Mesendoderm (in vitro differentiated cells): ENCODE data around the gene ERI3.
A peak's percentile ranks its signal among the peaks of the same experiment; 100 is the strongest.

Experiments
- DNase-seq: peaks from one replicate; pipeline ENCODE4 v3.0.0; 2013
- H2AK5ac ChIP-seq: 2 replicates; pipeline ENCODE4 v1.6.1; 2013; ENCODE audit warnings: low read length, inconsistent platforms
- H2BK120ac ChIP-seq: 2 replicates; pipeline ENCODE4 v1.6.1; 2013; ENCODE audit warnings: low read depth, mild to moderate bottlenecking, low read length, moderate library complexity, mixed read lengths
- H2BK15ac ChIP-seq: replicated peaks from 2 replicates; pipeline ENCODE4 v1.6.1; 2013; ENCODE audit warnings: low read depth, mild to moderate bottlenecking, moderate library complexity
- H2BK5ac ChIP-seq: 2 replicates; pipeline ENCODE4 v1.6.1; 2013; ENCODE audit warnings: low read length, inconsistent platforms
- H3K18ac ChIP-seq: 2 replicates; pipeline ENCODE4 v1.6.1; 2013; ENCODE audit warnings: mild to moderate bottlenecking, low read length, mixed read lengths
- H3K23ac ChIP-seq: one replicate; pipeline ENCODE4 v1.6.1; 2013; ENCODE audit warnings: low read length
- H3K27ac ChIP-seq: 2 replicates; pipeline ENCODE4 v1.5.1; 2013; ENCODE audit warnings: low read depth, mild to moderate bottlenecking, inconsistent platforms, low read length, moderate library complexity
- H3K27me3 ChIP-seq: 2 replicates; pipeline ENCODE4 v1.6.1; 2013; ENCODE audit warnings: low read length, control low read depth, mild to moderate bottlenecking, inconsistent platforms; ENCODE audit not compliant: insufficient read depth, poor library complexity
- H3K36me3 ChIP-seq: 2 replicates; pipeline ENCODE4 v1.6.1; 2013; ENCODE audit warnings: low read length, inconsistent platforms; ENCODE audit not compliant: control insufficient read depth, insufficient read depth
- H3K4ac ChIP-seq: one replicate; pipeline ENCODE4 v1.6.1; 2013; ENCODE audit warnings: low read depth, mild to moderate bottlenecking, low read length, moderate library complexity
- H3K4me1 ChIP-seq: 2 replicates; pipeline ENCODE4 v1.6.1; 2013; ENCODE audit warnings: low read depth, low read length, inconsistent platforms; ENCODE audit not compliant: control insufficient read depth
- H3K4me2 ChIP-seq: 2 replicates; pipeline ENCODE4 v1.6.1; 2013; ENCODE audit warnings: low read length
- H3K4me3 ChIP-seq: 2 replicates; pipeline ENCODE4 v1.5.1; 2013; ENCODE audit warnings: mild to moderate bottlenecking, low read length
- H3K56ac ChIP-seq: one replicate; pipeline ENCODE4 v1.6.1; 2013; ENCODE audit warnings: low read length
- H3K79me1 ChIP-seq: 2 replicates; pipeline ENCODE4 v1.6.1; 2013; ENCODE audit warnings: low read length, inconsistent platforms
- H3K79me2 ChIP-seq: 2 replicates; pipeline ENCODE4 v1.6.1; 2013; ENCODE audit warnings: mild to moderate bottlenecking, low read length; ENCODE audit not compliant: control insufficient read depth, insufficient read depth
- H3K9ac ChIP-seq: 2 replicates; pipeline ENCODE4 v1.6.1; 2013; ENCODE audit warnings: low read length, inconsistent platforms
- H4K5ac ChIP-seq: one replicate; pipeline ENCODE4 v1.6.1; 2013; ENCODE audit warnings: low read length
- H4K8ac ChIP-seq: one replicate; pipeline ENCODE4 v1.6.1; 2013; ENCODE audit warnings: low read depth, mild to moderate bottlenecking, control low read depth, low read length, moderate library complexity
- WGBS: extraction: QIAGEN DNeasy Blood & Tissue Kit; methylation state at CpG from one replicate; pipeline ENCODE4 v1.1.7; 2013; ENCODE audit warnings: low lambda C conversion rate, missing lambda C conversion rate; ENCODE audit not compliant: insufficient coverage; ENCODE audit errors: extremely low coverage; 5-methylcytosine and 5-hydroxymethylcytosine counted together

ERI3 gene

DNA sequence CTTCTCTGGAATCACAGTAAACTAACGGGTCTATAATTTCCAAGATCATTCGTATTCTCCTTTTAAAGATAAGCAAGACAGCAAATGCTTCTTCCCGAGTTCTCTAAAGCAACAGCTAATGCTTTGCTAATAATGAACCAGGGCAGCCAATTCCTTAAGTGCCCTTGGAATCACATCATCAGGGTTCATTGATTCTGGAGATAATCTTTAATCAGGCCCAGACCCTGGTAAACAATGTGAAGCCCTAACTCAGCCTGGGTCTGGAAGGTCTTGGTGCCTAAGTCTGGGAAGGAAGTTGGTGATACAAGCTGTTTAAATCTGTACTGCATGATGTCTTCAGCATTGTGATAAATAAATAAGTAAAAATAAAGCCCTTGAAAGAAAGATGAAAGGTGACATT is 18.4 kb downstream of the ERI3 start:
- no peak overlapping the region for H3K4me2 ChIP-seq
- H3K27ac ChIP-seq: no peak overlapping the region
- no peaks in the 10 kb centered on the region for H3K79me2 ChIP-seq
- DNase-seq: no peak
- H3K79me1 ChIP-seq: peaks cover 8% of the 10 kb centered on the region
- no peaks in the 10 kb centered on the region for H3K4me1 ChIP-seq
- no peaks in the 10 kb centered on the region for H3K27me3 ChIP-seq
- H3K23ac ChIP-seq: no peak overlapping the region
- H2BK120ac ChIP-seq: no peak overlapping the region
- H3K4me3 ChIP-seq: no peak overlapping the region
- no peak overlapping the region for H3K9ac ChIP-seq
- no peak overlapping the region for H2AK5ac ChIP-seq
- no peak overlapping the region for H3K18ac ChIP-seq
- WGBS: no CpG with 5 or more reads among the region's 3 CpGs
- H4K8ac ChIP-seq: no peak overlapping the region
- H2BK15ac ChIP-seq: no peak overlapping the region
- H3K4ac ChIP-seq: no peak overlapping the region
- no peak overlapping the region for H2BK5ac ChIP-seq
- no peak overlapping the region for H4K5ac ChIP-seq
- no peak overlapping the region for H3K56ac ChIP-seq
- peaks cover 3% of the 10 kb centered on the region for H3K36me3 ChIP-seq

- no peak overlapping the region for H2AK5ac ChIP-seq
- H3K56ac ChIP-seq: no peak overlapping the region
- no peak for DNase-seq
- H3K4me3 ChIP-seq: no peak overlapping the region
- H3K23ac ChIP-seq: no peak overlapping the region
- no peak overlapping the region for H2BK5ac ChIP-seq
- no peak overlapping the region for H2BK120ac ChIP-seq
- H3K27ac ChIP-seq: no peak overlapping the region
- no peaks in the 10 kb centered on the region for H3K4me1 ChIP-seq
- no peak overlapping the region for H2BK15ac ChIP-seq
- H3K4ac ChIP-seq: no peak overlapping the region
- H4K8ac ChIP-seq: no peak overlapping the region
- H3K79me1 ChIP-seq: peaks cover 8% of the 10 kb centered on the region
- no peak overlapping the region for H4K5ac ChIP-seq
- WGBS: no CpG with 5 or more reads among the region's 3 CpGs
- H3K36me3 ChIP-seq: peaks cover 3% of the 10 kb centered on the region
- H3K4me2 ChIP-seq: no peak overlapping the region
- H3K18ac ChIP-seq: no peak overlapping the region
- no peaks in the 10 kb centered on the region for H3K79me2 ChIP-seq
- no peak overlapping the region for H3K9ac ChIP-seq
- no peaks in the 10 kb centered on the region for H3K27me3 ChIP-seq
These were observed 20.1 kb downstream of the ERI3 start for GRCh38 chr1:44334968-44335367.

- Histone ChIP-seq H3K79me1 (peaks cover 11% of the 10 kb centered on the region), H2BK120ac (no peak overlapping the region), H3K56ac (no peak overlapping the region), H3K18ac (no peak overlapping the region), H2BK15ac (no peak overlapping the region), H2AK5ac (no peak overlapping the region), H4K5ac (no peak overlapping the region), H3K27ac (no peak overlapping the region), H3K4me3 (no peak overlapping the region), H3K4me2 (no peak overlapping the region), H3K4ac (no peak overlapping the region), H3K36me3 (no peaks in the 10 kb centered on the region), H2BK5ac (no peak overlapping the region), H4K8ac (no peak overlapping the region), H3K23ac (no peak overlapping the region), H3K27me3 (no peaks in the 10 kb centered on the region), H3K9ac (no peak overlapping the region), H3K79me2 (no peaks in the 10 kb centered on the region), H3K4me1 (peaks cover 4% of the 10 kb centered on the region)
- DNase-seq: no peak
- no CpG with 5 or more reads among the region's 6 CpGs for WGBS
These were observed 21.7 kb downstream of the ERI3 start for GRCh38 chr1:44333376-44333775.

DNA sequence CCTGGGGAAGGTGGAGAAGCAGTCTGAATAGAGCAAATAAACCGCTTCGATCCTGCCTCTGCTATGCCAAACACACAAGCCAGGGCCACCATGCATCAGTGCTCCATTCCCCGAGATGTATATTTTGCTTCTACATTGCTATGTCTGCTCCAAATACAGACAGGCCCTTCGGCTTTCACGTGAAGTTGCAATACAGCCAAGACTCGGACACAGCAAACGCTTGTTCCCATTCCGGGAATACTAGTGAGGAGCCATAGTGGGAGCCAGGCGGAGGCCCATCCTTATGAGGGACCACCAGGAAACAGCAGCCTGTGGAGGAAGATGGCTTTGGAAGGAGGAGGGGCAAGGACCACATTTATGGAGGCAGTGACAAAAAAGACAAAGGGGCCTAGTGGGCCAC is 22.6 kb downstream of the ERI3 start:
- H3K4me2 ChIP-seq: no peak overlapping the region
- H3K4me3 ChIP-seq: no peak overlapping the region
- H3K9ac ChIP-seq: no peak overlapping the region
- H3K4ac ChIP-seq: no peak overlapping the region
- WGBS: no CpG with 5 or more reads among the region's 9 CpGs
- no peak overlapping the region for H3K27ac ChIP-seq
- no peak overlapping the region for H3K18ac ChIP-seq
- no peak overlapping the region for H4K5ac ChIP-seq
- H3K79me2 ChIP-seq: no peaks in the 10 kb centered on the region
- H2BK15ac ChIP-seq: no peak overlapping the region
- H3K79me1 ChIP-seq: peaks cover 13% of the 10 kb centered on the region
- H4K8ac ChIP-seq: no peak overlapping the region
- no peak overlapping the region for H2AK5ac ChIP-seq
- no peak overlapping the region for H2BK5ac ChIP-seq
- H2BK120ac ChIP-seq: no peak overlapping the region
- DNase-seq: no peak
- no peaks in the 10 kb centered on the region for H3K27me3 ChIP-seq
- H3K56ac ChIP-seq: no peak overlapping the region
- H3K36me3 ChIP-seq: no peaks in the 10 kb centered on the region
- no peak overlapping the region for H3K23ac ChIP-seq
- peaks cover 7% of the 10 kb centered on the region for H3K4me1 ChIP-seq

GRCh38 chr1:44330935-44331334 is 24.1 kb downstream of the ERI3 start:
- Histone ChIP-seq H2AK5ac (no peak overlapping the region), H3K27me3 (no peaks in the 10 kb centered on the region), H3K4me3 (no peak overlapping the region), H3K23ac (no peak overlapping the region), H4K8ac (no peak overlapping the region), H3K79me2 (no peaks in the 10 kb centered on the region), H3K36me3 (no peaks in the 10 kb centered on the region), H3K4me2 (no peak overlapping the region), H3K27ac (no peak overlapping the region), H3K4me1 (peaks cover 8% of the 10 kb centered on the region), H3K4ac (no peak overlapping the region), H3K79me1 (peaks cover 13% of the 10 kb centered on the region), H2BK15ac (no peak overlapping the region), H2BK120ac (no peak overlapping the region), H3K18ac (no peak overlapping the region), H4K5ac (no peak overlapping the region), H3K56ac (no peak overlapping the region), H3K9ac (no peak overlapping the region), H2BK5ac (no peak overlapping the region)
- no peak for DNase-seq
- WGBS: no CpG with 5 or more reads among the region's 2 CpGs

DNA sequence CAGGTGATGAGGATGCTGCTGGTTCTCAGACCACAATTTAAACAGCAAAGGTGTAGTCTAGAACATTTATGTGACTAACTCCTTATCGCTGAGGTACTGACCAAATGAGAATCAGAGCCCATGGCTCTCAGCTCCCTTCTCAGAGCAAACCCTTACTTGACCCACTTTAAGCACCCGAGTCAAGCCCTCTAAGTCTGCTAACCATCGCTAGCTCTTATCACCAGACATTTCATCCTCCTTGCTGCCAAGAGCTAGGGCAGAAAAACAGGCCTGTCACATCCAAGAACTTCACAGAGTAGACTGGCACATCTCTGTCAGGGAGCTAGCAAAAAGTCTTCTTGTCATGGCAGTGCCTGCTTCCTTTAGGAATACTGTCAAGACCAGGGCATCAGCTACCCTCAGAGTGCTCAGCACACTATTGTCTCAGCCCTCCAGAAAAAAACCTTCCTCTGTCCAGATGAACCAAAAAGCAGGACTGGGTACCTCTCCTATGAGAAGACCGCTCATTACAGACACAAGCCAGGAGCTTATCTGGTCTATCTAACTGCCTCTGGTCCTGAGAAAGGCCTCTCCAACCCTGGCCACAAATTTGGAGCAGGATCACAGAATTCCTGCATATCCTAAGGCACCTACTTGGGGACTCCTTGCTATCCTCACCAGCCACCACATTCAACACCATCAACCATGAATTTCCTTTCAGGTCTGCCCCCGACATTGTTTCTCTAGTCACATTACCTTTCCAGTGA is 26.2 kb downstream of the ERI3 start:
- no CpG with 5 or more reads among the region's 5 CpGs for WGBS

More for the DNA sequence above, 26.2 kb downstream of the ERI3 start:
- Histone ChIP-seq H3K27ac (no peak overlapping the region), H3K36me3 (no peaks in the 10 kb centered on the region), H4K5ac (no peak overlapping the region), H3K4me3 (no peak overlapping the region), H3K27me3 (no peaks in the 10 kb centered on the region), H3K23ac (no peak overlapping the region), H3K4ac (no peak overlapping the region), H3K79me1 (peaks cover 15% of the 10 kb centered on the region), H3K56ac (no peak overlapping the region), H3K18ac (no peak overlapping the region), H3K9ac (no peak overlapping the region), H2BK15ac (no peak overlapping the region), H2AK5ac (no peak overlapping the region), H2BK120ac (no peak overlapping the region), H2BK5ac (no peak overlapping the region), H3K4me2 (no peak overlapping the region), H3K4me1 (peaks cover 8% of the 10 kb centered on the region), H3K79me2 (no peaks in the 10 kb centered on the region), H4K8ac (no peak overlapping the region)
- peak; percentile 45 for DNase-seq
